ENCODE data around the gene H2AZ2.
A peak's percentile ranks its signal among the peaks of the same experiment; 100 is the strongest.

Gene H2AZ2

DNA sequence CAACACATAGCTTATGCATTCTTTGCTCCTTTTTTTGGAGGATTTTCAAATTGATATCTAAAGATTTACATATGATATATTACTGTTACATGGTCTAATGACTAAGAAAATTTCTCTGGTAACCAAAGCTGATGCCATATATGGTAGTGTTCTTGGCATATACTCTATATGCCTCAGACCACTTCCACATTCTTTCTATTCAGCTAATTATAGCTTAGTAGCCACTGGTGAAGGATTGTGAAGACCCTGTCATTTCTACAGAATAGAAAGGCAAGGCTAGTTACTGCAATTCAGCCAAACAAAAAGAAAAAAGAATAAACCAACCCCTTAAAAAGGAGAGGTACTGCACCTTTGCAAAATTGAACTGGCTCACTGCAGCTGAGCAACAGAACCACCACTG lies 33.7 kb upstream of the H2AZ2 start:
- peaks cover 55% of the 10 kb centered on the region for H3K79me2 ChIP-seq (ENCODE audit: insufficient read depth, low read depth)

GRCh38 chr7:44881066-44881600 lies 33.2 kb upstream of the H2AZ2 start:
- Histone ChIP-seq H3K36me3 (ENCODE audit: insufficient read depth) (no peaks in the 10 kb centered on the region), H3K4me3 (IDR thresholded peaks at IDR 0.05; ENCODE audit: insufficient read depth, low read depth, low read length) (no peak overlapping the region)

More for the DNA sequence above, 33.7 kb upstream of the H2AZ2 start:
- H2AFZ ChIP-seq (ENCODE audit: low read depth): no peak overlapping the region
- no peak overlapping the region for H3K4me3 ChIP-seq (IDR thresholded peaks at IDR 0.05; ENCODE audit: insufficient read depth, low read depth, low read length)
- no peak overlapping the region; the same call in 1 of the 2 replicates for H3K27ac ChIP-seq
- H4K20me1 ChIP-seq (ENCODE audit: insufficient read depth): 0 out of 2 replicates have a peak, but pooled peaks cover 3% of the 10 kb centered on the region
- H3K4me1 ChIP-seq (ENCODE audit: low read depth, poor library complexity, severe bottlenecking): peaks cover 47% of the 10 kb centered on the region
- H3K9ac ChIP-seq: no peak overlapping the region
- no peaks in the 10 kb centered on the region for H3K27me3 ChIP-seq (ENCODE audit: insufficient read depth, low read depth)
- TF ChIP-seq CTCF (conservative IDR thresholded peaks at IDR 0.05; ENCODE audit: low read depth, low read length): no peak
- peak overlapping the region; percentile 69 for H3K4me2 ChIP-seq
- H3K36me3 ChIP-seq (ENCODE audit: insufficient read depth): no peaks in the 10 kb centered on the region

GRCh38 chr7:44880317-44881018 lies 32.6 kb upstream of the H2AZ2 start:
- H3K79me2 ChIP-seq (ENCODE audit: insufficient read depth, low read depth): peaks cover 55% of the 10 kb centered on the region
- TF ChIP-seq CTCF (conservative IDR thresholded peaks at IDR 0.05; ENCODE audit: low read depth, low read length): no peak
- peak overlapping the region; percentile 69 for H3K4me2 ChIP-seq
- H3K27me3 ChIP-seq (ENCODE audit: insufficient read depth, low read depth): no peaks in the 10 kb centered on the region
- no peak overlapping the region for H3K4me3 ChIP-seq (IDR thresholded peaks at IDR 0.05; ENCODE audit: insufficient read depth, low read depth, low read length)
- no peak overlapping the region for H2AFZ ChIP-seq (ENCODE audit: low read depth)
- H3K4me1 ChIP-seq (ENCODE audit: low read depth, poor library complexity, severe bottlenecking): peaks cover 44% of the 10 kb centered on the region
- no peaks in the 10 kb centered on the region for H3K36me3 ChIP-seq (ENCODE audit: insufficient read depth)
- H3K27ac ChIP-seq: no peak overlapping the region; the same call in 1 of the 2 replicates
- H3K9ac ChIP-seq: no peak overlapping the region
- H4K20me1 ChIP-seq (ENCODE audit: insufficient read depth): 0 out of 2 replicates have a peak, but pooled peaks cover 3% of the 10 kb centered on the region

More at GRCh38 chr7:44881066-44881600, 33.2 kb upstream of the H2AZ2 start:
- Histone ChIP-seq H3K4me1 (ENCODE audit: low read depth, poor library complexity, severe bottlenecking) (peaks cover 44% of the 10 kb centered on the region), H3K27me3 (ENCODE audit: insufficient read depth, low read depth) (no peaks in the 10 kb centered on the region), H3K4me2 (peak overlapping the region; percentile 69), H4K20me1 (ENCODE audit: insufficient read depth) (0 out of 2 replicates have a peak, but pooled peaks cover 3% of the 10 kb centered on the region), H3K9ac (no peak overlapping the region), H3K27ac (peak overlapping the region; percentile 6; the same call in 1 of the 2 replicates), H3K79me2 (ENCODE audit: insufficient read depth, low read depth) (peaks cover 55% of the 10 kb centered on the region), H2AFZ (ENCODE audit: low read depth) (no peak overlapping the region)
- no peak for TF ChIP-seq CTCF (conservative IDR thresholded peaks at IDR 0.05; ENCODE audit: low read depth, low read length)

GRCh38 chr7:44876393-44876792 lies 28.5 kb upstream of the H2AZ2 start:
- Histone ChIP-seq H3K4me1 (ENCODE audit: low read depth, poor library complexity, severe bottlenecking) (peaks cover 11% of the 10 kb centered on the region), H3K79me2 (ENCODE audit: insufficient read depth, low read depth) (peaks cover 20% of the 10 kb centered on the region; the same call in 1 of the 2 replicates), H3K27me3 (ENCODE audit: insufficient read depth, low read depth) (no peaks in the 10 kb centered on the region), H3K9ac (no peak overlapping the region), H4K20me1 (ENCODE audit: insufficient read depth) (no peaks in the 10 kb centered on the region), H3K27ac (no peak overlapping the region), H3K36me3 (ENCODE audit: insufficient read depth) (no peaks in the 10 kb centered on the region), H3K4me2 (no peak overlapping the region), H2AFZ (ENCODE audit: low read depth) (no peak overlapping the region), H3K4me3 (IDR thresholded peaks at IDR 0.05; ENCODE audit: insufficient read depth, low read depth, low read length) (no peak overlapping the region)
- no peak for TF ChIP-seq CTCF (conservative IDR thresholded peaks at IDR 0.05; ENCODE audit: low read depth, low read length)

All from KMS-11 (cell line).